HCT116 (cell line): ENCODE data around the gene CCDC40. TPM values are rescaled to one million over a fixed set of nuclear protein-coding genes. Genes with fewer than 3 reads are reported as not detected.

Experiments used
- ATAC-seq: fragments of 200-7000 bp; cut with Tn5 transposase; 2 replicates; pipeline ENCODE4 v1.9.1; 2020; ENCODE audit warnings: mild to moderate bottlenecking, moderate library complexity
- BruUV-seq: library from RNA; stranded (reverse); fragments of 400-500 nt; replicated peaks from 2 replicates; lab custom pipeline; 2021; lab: Mats Ljungman, UMichigan
- CTCF ChIA-PET: fragments of 300-600 bp; sonication (Branson Sonifier 250); formaldehyde crosslinking; loops from one replicate; lab custom pipeline; 2021; ENCODE audit warnings: antibody characterized with exemption; lab: Charles Lee
- POLR2A ChIA-PET: fragments of 300-600, 350-600 bp; sonication (Branson Sonifier 250); formaldehyde crosslinking; loops from one replicate; lab custom pipeline; 2021; ENCODE audit warnings: antibody characterized with exemption; lab: Charles Lee
- RAD21 ChIA-PET, 2 experiments: fragments of 300-600 bp; sonication (Branson Sonifier 250); formaldehyde crosslinking; loops; one replicate each; lab custom pipeline; 2023; ENCODE audit warnings: low total read pairs in 2 of 2; ENCODE audit not compliant: uncharacterized antibody in 2 of 2, unreplicated experiment in 2 of 2, low non-redundant PET in 1 of 2; lab: Charles Lee
- DNase-seq: peaks from one replicate; pipeline ENCODE4 v3.0.0-alpha.2; 2010; ENCODE audit warnings: low read depth, low spot score
- H2AFZ ChIP-seq: fragments of 200-600 bp; shearing (Covaris generic), sonication (generic); 2 replicates; pipeline ENCODE4 v1.6.1; 2017; ENCODE audit warnings: low read depth, mixed run types, mixed read lengths, antibody characterized with exemption, low read length; ENCODE audit not compliant: poor library complexity, severe bottlenecking
- H3K27ac ChIP-seq: 2 replicates; pipeline ENCODE4 v1.5.1; 2012; ENCODE audit warnings: low read depth, low read length
- H3K27me3 ChIP-seq: fragments of 200-600 bp; sonication (generic); 2 replicates; pipeline ENCODE4 v1.6.1; 2016; ENCODE audit warnings: mixed run types, low read length, mixed read lengths; ENCODE audit not compliant: insufficient read depth
- H3K36me3 ChIP-seq, 2 experiments: fragments of 200-500 bp in 1 of 2; fragments of 200-600 bp in 1 of 2; sonication (Bioruptor generic) in 1 of 2; sonication (generic) in 1 of 2; 2 replicates each; pipeline versions ENCODE4 v1.5.1 to v1.6.1; 2014 to 2016; ENCODE audit warnings: low read length in 2 of 2, inconsistent platforms in 1 of 2, mixed read lengths in 1 of 2, mixed run types in 1 of 2; ENCODE audit not compliant: insufficient read depth in 2 of 2, control insufficient read depth in 1 of 2
- H3K4me1 ChIP-seq, 2 experiments: fragments of 200-600 bp in 1 of 2; sonication (generic) in 1 of 2; 2 replicates each; pipeline versions ENCODE4 v1.5.1 to v1.6.1; 2012 to 2017; ENCODE audit warnings: low read length in 2 of 2, inconsistent platforms in 1 of 2, mild to moderate bottlenecking in 1 of 2, mixed read lengths in 1 of 2, mixed run types in 1 of 2, moderate library complexity in 1 of 2; ENCODE audit not compliant: insufficient read depth in 2 of 2, control insufficient read depth in 1 of 2
- H3K4me2 ChIP-seq: fragments of 200-600 bp; sonication (generic); 2 replicates; pipeline ENCODE4 v1.6.1; 2017; ENCODE audit warnings: mixed run types, low read length, mixed read lengths
- H3K4me3 ChIP-seq, 2 experiments: fragments of 200-600 bp in 1 of 2; sonication (generic) in 1 of 2; replicated peaks in 1 of 2; 2 replicates each; pipeline ENCODE4 v1.5.1; 2011 to 2016; ENCODE audit warnings: low read length in 2 of 2, control low read depth in 1 of 2, low read depth in 1 of 2, mild to moderate bottlenecking in 1 of 2, mixed read lengths in 1 of 2, mixed run types in 1 of 2
- H3K79me2 ChIP-seq: fragments of 200-600 bp; sonication (generic); 2 replicates; pipeline ENCODE4 v1.6.1; 2017; ENCODE audit warnings: mild to moderate bottlenecking, mixed run types, low read length, moderate library complexity, mixed read lengths; ENCODE audit not compliant: insufficient read depth
- H3K9ac ChIP-seq: fragments of 200-600 bp; sonication (generic); 2 replicates; pipeline ENCODE4 v1.6.1; 2016; ENCODE audit warnings: low read length, mixed read lengths
- H3K9me2 ChIP-seq: fragments of 200-600 bp; sonication (generic), shearing (Covaris generic); 2 replicates; pipeline ENCODE4 v1.6.1; 2017; ENCODE audit warnings: mixed run types, mild to moderate bottlenecking, moderate library complexity; ENCODE audit not compliant: insufficient read depth
- H3K9me3 ChIP-seq, 2 experiments: fragments of 200-500 bp in 1 of 2; fragments of 200-600 bp in 1 of 2; sonication (Bioruptor generic) in 1 of 2; sonication (generic) in 1 of 2; 2 replicates each; pipeline ENCODE4 v1.6.1; 2014 to 2017; ENCODE audit warnings: low read length in 2 of 2, mixed read lengths in 2 of 2, inconsistent platforms in 1 of 2, low read depth in 1 of 2, mild to moderate bottlenecking in 1 of 2, mixed run types in 1 of 2, moderate library complexity in 1 of 2; ENCODE audit not compliant: control insufficient read depth in 1 of 2, insufficient read depth in 1 of 2
- H4K20me1 ChIP-seq: fragments of 200-600 bp; sonication (generic), shearing (Covaris generic); 2 replicates; pipeline ENCODE4 v1.6.1; 2017; ENCODE audit warnings: mixed run types, mild to moderate bottlenecking, moderate library complexity; ENCODE audit not compliant: insufficient read depth
- MAX ChIP-seq: IDR thresholded peaks from 2 replicates; pipeline ENCODE4 v1.6.1; 2012
- POLR2AphosphoS5 ChIP-seq: IDR thresholded peaks from 2 replicates; pipeline ENCODE4 v1.6.1; 2011; ENCODE audit warnings: mild to moderate bottlenecking, low read depth, low read length, moderate library complexity
- SIN3A ChIP-seq: IDR thresholded peaks from 2 replicates; pipeline ENCODE4 v1.6.1; 2012; ENCODE audit warnings: low read depth
- YY1 ChIP-seq: IDR thresholded peaks from 2 replicates; pipeline ENCODE4 v1.6.1; 2011; ENCODE audit warnings: low read length, low read depth, moderate library complexity, mild to moderate bottlenecking; ENCODE audit not compliant: insufficient replicate concordance; ENCODE audit errors: extremely low read depth
- intact Hi-C: fragments of 100-400 bp; cut with micrococcal nuclease; formaldehyde crosslinking; loops from 2 replicates; pipeline ENCODE4 v1.10.0; 2022
- total RNA-seq: library from RNA; stranded (reverse); gene quantifications from one replicate; pipeline ENCODE4 v1.2.1, GENCODE V29; 2021; ENCODE audit not compliant: unreplicated experiment

Gene CCDC40
- total RNA-seq, 1 experiment from 2014 or later: 10.3 TPM

- no peak overlapping the region for H3K4me2 ChIP-seq
- no TSS peak for BruUV-seq
- no peak overlapping the region for H3K27ac ChIP-seq
- CTCF ChIA-PET: no interaction called here
- H2AFZ ChIP-seq: no peak overlapping the region
- peaks cover 26 to 33% of the 10 kb centered on the region in 2 experiments for H3K36me3 ChIP-seq
- no peaks in the 10 kb centered on the region for H3K9me2 ChIP-seq
- H3K4me3 ChIP-seq: no peak overlapping the region
- no peak for TF ChIP-seq YY1
- DNase-seq: no peak
- H3K9me3 ChIP-seq: no peaks in the 10 kb centered on the region
- H3K27me3 ChIP-seq: 0 out of 2 replicates have a peak, but pooled peaks cover 6% of the 10 kb centered on the region
- no peak for ATAC-seq
- H4K20me1 ChIP-seq: no peaks in the 10 kb centered on the region
- POLR2A ChIA-PET: interaction anchor here (1.3 to 1.7 kb wide), 2 partner anchors 15 to 30 kb away, joined by 3 to 4 read pairs; partner anchors contain the start of gene GAA
- H3K79me2 ChIP-seq: no peaks in the 10 kb centered on the region
- RAD21 ChIA-PET: no interaction called here
- no peak overlapping the region for H3K9ac ChIP-seq
- H3K4me1 ChIP-seq: no peaks in the 10 kb centered on the region
- intact Hi-C loops: no loop called here
Observed at GRCh38 chr17:80130992-80131391, 94.5 kb downstream of the CCDC40 start.

- H3K9me2 ChIP-seq: no peaks in the 10 kb centered on the region
- no peak overlapping the region for H3K4me3 ChIP-seq
- H3K9ac ChIP-seq: no peak overlapping the region
- peak; percentile 57 for ATAC-seq
- ChIA-PET RAD21 (no interaction called here), CTCF (interaction anchor here (0.9 to 1.0 kb wide), 2 partner anchors 9 to 32 kb away, joined by 4 read pairs; partner anchors contain the start of gene GAA), POLR2A (interaction anchor here (0.8 to 2.2 kb wide), 3 partner anchors 9 to 13 kb away, joined by 3 to 8 read pairs (median 4); no protein-coding TSS in a partner anchor)
- H3K79me2 ChIP-seq: no peaks in the 10 kb centered on the region; the same call in 1 of the 2 replicates
- no peak overlapping the region for H3K27ac ChIP-seq
- BruUV-seq: no TSS peak
- intact Hi-C loops: no loop called here
- TF ChIP-seq SIN3A: no peak
- TF ChIP-seq POLR2AphosphoS5: peak; percentile 23; the same call in 1 of the 2 replicates
- no peak for TF ChIP-seq MAX
- H2AFZ ChIP-seq: no peak overlapping the region
- H3K9me3 ChIP-seq: no peaks in the 10 kb centered on the region
- no peaks in the 10 kb centered on the region for H3K4me1 ChIP-seq
- H3K27me3 ChIP-seq: 0 out of 2 replicates have a peak, but pooled peaks cover 6% of the 10 kb centered on the region
- peaks cover 46 to 53% of the 10 kb centered on the region in 2 experiments for H3K36me3 ChIP-seq
- H4K20me1 ChIP-seq: no peaks in the 10 kb centered on the region
- H3K4me2 ChIP-seq: no peak overlapping the region
- DNase-seq: no peak
Observed at GRCh38 chr17:80132906-80133625, 96.6 kb downstream of the CCDC40 start.
